Parathyroid adenoma (tissue), 2 donors: ENCODE measurements around the gene TRIM38.

Source experiments
- H2AFZ ChIP-seq: fragments of 300-600 bp; sonication (generic); one replicate; pipeline ENCODE4 v1.7.0; 2017; ENCODE audit warnings: antibody characterized with exemption, mild to moderate bottlenecking
- H3K27ac ChIP-seq: fragments of 300-600 bp; sonication (generic); one replicate; pipeline ENCODE4 v1.7.0; 2017
- H3K27me3 ChIP-seq: fragments of 300-600 bp; sonication (generic); one replicate; pipeline ENCODE4 v1.7.0; 2017; ENCODE audit warnings: low read length; ENCODE audit not compliant: control insufficient read depth, insufficient read depth
- H3K36me3 ChIP-seq: fragments of 300-600 bp; sonication (generic); one replicate; pipeline ENCODE4 v1.7.0; 2017; ENCODE audit warnings: low read length; ENCODE audit not compliant: control insufficient read depth, insufficient read depth
- H3K4me1 ChIP-seq: fragments of 300-600 bp; sonication (generic); one replicate; pipeline ENCODE4 v1.7.0; 2017; ENCODE audit warnings: control low read depth
- H3K4me2 ChIP-seq: fragments of 300-600 bp; sonication (generic); one replicate; pipeline ENCODE4 v1.7.0; 2017; ENCODE audit warnings: low read length
- H3K4me3 ChIP-seq: fragments of 300-600 bp; sonication (generic); one replicate; pipeline ENCODE4 v1.7.0; 2017; ENCODE audit warnings: low read depth, low read length
- H3K79me2 ChIP-seq: fragments of 300-600 bp; sonication (generic); one replicate; pipeline ENCODE4 v1.7.0; 2017; ENCODE audit warnings: control low read depth
- H3K9ac ChIP-seq: fragments of 300-600 bp; sonication (generic); one replicate; pipeline ENCODE4 v1.7.0; 2017; ENCODE audit warnings: mild to moderate bottlenecking
- H3K9me3 ChIP-seq: fragments of 300-600 bp; sonication (generic); one replicate; pipeline ENCODE4 v1.7.0; 2017; ENCODE audit warnings: low read length; ENCODE audit not compliant: control insufficient read depth
- TF ChIP-seq, protein P1 (sequence below): fragments of 300-600 bp; sonication (generic); IDR thresholded peaks from one replicate; pipeline ENCODE4 v1.7.0; 2017; ENCODE audit warnings: antibody characterized with exemption, mild to moderate bottlenecking
- donor health status: primary hyperparathyroidism.

The TRIM38 gene

DNA sequence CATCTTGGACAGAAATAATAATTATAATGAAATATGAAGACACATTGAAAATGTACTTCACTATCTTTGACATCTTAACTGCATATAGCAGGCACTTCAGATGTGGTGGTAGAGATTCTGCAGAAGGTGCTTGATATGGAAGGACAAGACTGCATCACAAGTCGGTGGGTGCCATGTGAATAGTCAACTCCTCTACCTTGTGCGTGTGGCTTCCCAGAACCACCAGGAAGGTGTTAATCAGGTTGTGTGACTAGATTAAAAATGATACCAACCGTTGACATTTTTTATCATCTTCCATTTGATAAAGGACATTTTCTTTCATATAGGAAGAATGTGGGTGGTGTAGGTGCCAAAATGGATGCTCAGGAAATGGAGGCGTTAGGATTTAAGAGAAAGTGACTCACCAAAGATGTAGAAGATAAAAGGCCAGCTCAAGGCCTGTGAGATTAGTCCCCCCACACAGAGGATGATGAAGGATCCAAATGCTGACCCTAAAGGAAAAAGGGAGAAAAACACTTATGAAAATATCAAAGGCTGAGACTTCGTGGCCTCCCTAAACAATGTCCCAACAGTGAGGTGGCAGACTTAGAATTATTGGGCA lies 44.4 kb upstream of the TRIM38 start:
- H3K9me3 ChIP-seq, result no peaks in the 10 kb centered on the region
- no peak overlapping the region for H3K4me2 ChIP-seq
- no peak overlapping the region for H3K27ac ChIP-seq
- H3K79me2 ChIP-seq, result no peaks in the 10 kb centered on the region
- no peaks in the 10 kb centered on the region for H3K36me3 ChIP-seq
- TF ChIP-seq, protein P1, sequence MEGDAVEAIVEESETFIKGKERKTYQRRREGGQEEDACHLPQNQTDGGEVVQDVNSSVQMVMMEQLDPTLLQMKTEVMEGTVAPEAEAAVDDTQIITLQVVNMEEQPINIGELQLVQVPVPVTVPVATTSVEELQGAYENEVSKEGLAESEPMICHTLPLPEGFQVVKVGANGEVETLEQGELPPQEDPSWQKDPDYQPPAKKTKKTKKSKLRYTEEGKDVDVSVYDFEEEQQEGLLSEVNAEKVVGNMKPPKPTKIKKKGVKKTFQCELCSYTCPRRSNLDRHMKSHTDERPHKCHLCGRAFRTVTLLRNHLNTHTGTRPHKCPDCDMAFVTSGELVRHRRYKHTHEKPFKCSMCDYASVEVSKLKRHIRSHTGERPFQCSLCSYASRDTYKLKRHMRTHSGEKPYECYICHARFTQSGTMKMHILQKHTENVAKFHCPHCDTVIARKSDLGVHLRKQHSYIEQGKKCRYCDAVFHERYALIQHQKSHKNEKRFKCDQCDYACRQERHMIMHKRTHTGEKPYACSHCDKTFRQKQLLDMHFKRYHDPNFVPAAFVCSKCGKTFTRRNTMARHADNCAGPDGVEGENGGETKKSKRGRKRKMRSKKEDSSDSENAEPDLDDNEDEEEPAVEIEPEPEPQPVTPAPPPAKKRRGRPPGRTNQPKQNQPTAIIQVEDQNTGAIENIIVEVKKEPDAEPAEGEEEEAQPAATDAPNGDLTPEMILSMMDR, result no peak
- no peak overlapping the region for H3K4me3 ChIP-seq
- no peak overlapping the region for H2AFZ ChIP-seq
- no peak overlapping the region for H3K9ac ChIP-seq
- no peaks in the 10 kb centered on the region for H3K4me1 ChIP-seq
- no peaks in the 10 kb centered on the region for H3K27me3 ChIP-seq

DNA sequence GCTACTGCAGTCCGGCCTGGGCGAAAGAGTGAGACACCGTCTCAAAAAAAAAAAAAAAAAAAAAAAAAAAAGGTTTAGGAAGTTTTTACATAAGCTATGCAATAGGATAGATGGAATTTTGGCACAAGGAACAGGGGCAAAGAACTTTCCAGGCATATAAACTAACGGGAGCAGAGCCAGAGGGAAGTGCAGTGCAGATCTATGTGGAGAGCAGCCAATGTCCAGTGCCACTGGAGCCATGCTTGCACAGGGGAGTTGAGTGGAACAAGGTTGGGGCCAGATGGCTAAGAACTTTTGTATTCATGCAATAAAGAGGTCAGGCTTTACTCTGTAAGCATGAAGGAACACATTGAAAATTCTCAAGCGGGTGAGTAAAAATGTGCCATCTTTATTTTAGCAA lies 42.9 kb upstream of the TRIM38 start:
- H3K4me3 ChIP-seq, result no peak overlapping the region
- H2AFZ ChIP-seq, result no peak overlapping the region
- no peaks in the 10 kb centered on the region for H3K4me1 ChIP-seq
- H3K27me3 ChIP-seq, result no peaks in the 10 kb centered on the region
- no peaks in the 10 kb centered on the region for H3K79me2 ChIP-seq
- no peak overlapping the region for H3K27ac ChIP-seq
- TF ChIP-seq, protein P1, result no peak
- no peaks in the 10 kb centered on the region for H3K36me3 ChIP-seq
- H3K9me3 ChIP-seq, result no peaks in the 10 kb centered on the region
- H3K9ac ChIP-seq, result no peak overlapping the region
- H3K4me2 ChIP-seq, result no peak overlapping the region

DNA sequence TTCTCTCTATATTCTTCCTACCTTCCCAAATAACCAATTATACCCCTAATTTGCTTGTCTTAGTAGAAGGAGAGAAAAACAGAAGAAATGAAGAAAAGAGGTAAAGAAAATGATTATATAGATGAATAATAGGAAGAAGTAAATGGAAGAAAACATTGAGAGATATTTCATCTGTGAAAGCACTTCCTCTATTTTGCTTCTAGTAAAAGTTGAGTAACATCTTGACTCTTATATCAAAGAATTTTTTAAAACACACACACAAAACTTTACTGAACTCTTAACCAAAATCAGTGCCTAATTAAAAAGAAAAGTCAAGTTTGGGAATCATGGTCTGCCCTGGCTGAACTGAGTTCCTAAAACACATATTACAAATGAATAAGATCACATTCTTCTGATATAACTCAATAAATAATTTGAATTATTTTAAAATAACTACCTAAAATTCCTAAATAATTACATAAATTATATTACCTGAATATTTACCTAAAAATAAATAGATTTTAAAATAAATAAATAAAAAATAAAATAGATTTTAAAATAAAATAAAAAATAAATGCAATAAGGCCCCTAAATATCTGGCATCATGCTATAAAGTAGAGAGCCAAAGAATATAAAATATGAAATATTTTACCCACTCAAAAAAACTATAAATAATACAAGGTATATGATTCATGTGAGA lies 40.9 kb upstream of the TRIM38 start:
- Histone ChIP-seq H3K9me3 (no peaks in the 10 kb centered on the region), H3K4me1 (no peaks in the 10 kb centered on the region), H3K79me2 (no peaks in the 10 kb centered on the region), H3K4me2 (no peak overlapping the region), H3K27me3 (no peaks in the 10 kb centered on the region), H2AFZ (no peak overlapping the region), H3K4me3 (no peak overlapping the region), H3K9ac (no peak overlapping the region), H3K36me3 (no peaks in the 10 kb centered on the region), H3K27ac (no peak overlapping the region)
- TF ChIP-seq, protein P1, result no peak

DNA sequence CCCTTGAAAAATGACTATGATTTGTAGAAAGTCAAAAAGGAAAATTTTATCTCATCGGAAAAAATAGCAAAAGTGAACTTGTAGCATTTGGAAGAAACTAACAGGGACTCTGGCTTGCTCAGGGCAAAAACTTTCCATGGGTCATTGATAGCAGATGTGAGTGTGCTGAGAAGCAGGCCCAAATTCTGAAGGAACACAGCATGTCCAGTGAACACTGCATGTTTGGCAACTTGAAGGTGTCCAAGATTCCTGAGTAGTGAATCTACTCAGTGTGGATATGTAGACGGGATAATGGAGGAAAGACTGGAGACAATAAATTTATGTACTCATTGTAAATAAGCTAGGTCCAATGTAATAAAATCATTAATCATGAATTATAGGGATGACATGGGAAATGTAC lies 40.3 kb upstream of the TRIM38 start:
- TF ChIP-seq, protein P1, result no peak
- Histone ChIP-seq H3K4me1 (no peaks in the 10 kb centered on the region), H2AFZ (no peak overlapping the region), H3K27ac (no peak overlapping the region), H3K36me3 (no peaks in the 10 kb centered on the region), H3K4me2 (no peak overlapping the region), H3K9ac (no peak overlapping the region), H3K27me3 (no peaks in the 10 kb centered on the region), H3K9me3 (no peaks in the 10 kb centered on the region), H3K4me3 (no peak overlapping the region), H3K79me2 (no peaks in the 10 kb centered on the region)

DNA sequence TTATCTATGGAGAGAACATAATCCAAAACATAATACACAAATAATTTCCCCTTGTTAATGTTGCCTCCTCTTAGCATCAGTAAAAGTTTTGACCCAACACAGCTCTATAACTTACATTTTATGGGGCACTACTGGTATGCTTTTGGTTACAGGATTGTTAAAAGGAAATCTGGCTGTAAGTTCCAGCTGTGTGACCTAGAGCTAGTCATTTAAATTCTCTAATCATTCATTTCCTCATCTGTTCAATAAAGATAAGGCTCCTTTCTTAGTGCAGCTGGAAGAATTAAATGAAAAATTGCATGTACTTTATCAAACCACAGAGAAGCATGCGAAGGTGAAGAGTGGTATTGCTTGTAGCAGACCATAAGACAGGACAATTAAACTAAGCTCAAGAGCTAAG lies 36.7 kb upstream of the TRIM38 start:
- Histone ChIP-seq H3K4me2 (no peak overlapping the region), H3K27ac (no peak overlapping the region), H3K9ac (no peak overlapping the region), H3K4me1 (no peaks in the 10 kb centered on the region), H3K79me2 (no peaks in the 10 kb centered on the region), H3K27me3 (no peaks in the 10 kb centered on the region), H3K36me3 (no peaks in the 10 kb centered on the region), H2AFZ (no peak overlapping the region), H3K4me3 (no peak overlapping the region), H3K9me3 (no peaks in the 10 kb centered on the region)
- TF ChIP-seq, protein P1, result no peak
